ENCODE measurements around the gene TDRD10.

Gene TDRD10

DNA sequence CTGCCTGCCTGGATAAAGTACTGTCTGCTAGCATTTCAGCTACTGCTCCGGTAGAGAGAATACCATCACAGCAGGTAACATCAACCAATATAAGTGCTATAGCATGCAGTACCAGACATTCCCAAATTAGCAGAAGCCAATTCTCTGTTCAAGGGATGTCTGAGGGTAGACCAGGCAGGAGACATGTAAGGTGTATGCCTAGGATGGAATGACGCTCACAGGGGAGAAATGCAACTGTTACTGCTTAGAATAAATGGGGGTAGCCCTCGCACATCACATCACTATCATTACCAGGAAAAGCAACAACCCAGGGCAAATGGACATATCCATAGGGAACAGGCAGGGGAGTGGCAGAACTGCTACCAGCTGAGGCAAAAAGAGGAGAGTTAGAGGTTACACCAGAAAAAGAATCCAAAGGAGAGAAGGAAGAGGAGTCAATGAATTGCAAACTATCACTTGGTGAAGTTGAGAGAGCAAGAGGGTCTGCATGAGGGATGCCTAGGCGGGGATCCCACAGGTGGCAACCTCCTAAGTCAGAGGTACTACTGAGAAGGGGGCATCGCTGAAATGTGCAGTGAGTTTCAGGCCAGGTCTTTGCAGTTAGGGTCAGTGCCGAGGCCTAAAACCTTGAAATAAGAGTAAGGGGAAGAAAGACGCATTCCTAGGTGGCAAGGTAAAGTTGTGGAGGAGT lies 55.4 kb downstream of the TDRD10 start:
- DNase-seq = no peak

DNA sequence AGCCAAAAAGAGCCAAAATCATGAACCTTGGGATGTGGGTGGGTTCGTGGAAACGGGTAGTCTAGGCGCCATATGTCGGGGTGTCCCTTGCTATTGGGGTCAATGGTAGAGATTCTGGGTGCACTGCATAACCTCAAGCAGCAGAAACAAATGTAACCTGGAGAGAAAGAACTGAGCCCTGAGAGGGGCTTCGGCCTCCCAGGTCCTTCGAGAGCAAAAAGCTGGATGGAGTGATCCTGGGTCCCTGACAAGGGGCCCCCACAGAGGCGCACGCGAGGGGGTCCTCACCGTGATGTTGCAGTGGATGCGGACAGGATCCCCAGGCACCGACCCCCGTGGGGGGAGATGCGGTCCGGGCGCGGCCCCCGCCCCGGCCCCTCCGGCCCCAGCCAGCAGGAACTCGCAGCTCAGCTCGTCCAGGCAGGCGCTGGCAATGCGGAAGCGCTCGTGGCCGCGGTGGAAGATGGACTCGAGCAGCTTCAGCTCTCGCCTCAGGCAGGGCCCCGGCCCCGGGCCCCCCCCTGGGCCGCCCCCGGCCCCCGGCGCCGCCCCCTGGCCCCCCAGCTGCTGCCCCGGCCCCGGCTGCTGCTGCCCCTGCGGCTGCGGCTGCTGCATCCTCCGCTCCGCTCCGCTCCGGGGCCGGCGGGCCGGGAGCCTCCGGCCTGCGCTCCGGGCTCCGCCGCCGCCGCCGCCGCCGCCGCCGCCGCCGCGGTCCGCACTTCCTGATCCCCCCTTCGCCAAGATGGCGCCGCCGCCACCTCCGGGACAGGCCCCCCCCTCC lies 56.1 kb downstream of the TDRD10 start, which contains the start of gene UBE2Q1:
TSS of gene UBE2Q1 (minus strand) at position 724 of the 781 bp plus-strand sequence. CDS start at position 615, 109 bp downstream.
- peak; percentile 50 for DNase-seq

DNA sequence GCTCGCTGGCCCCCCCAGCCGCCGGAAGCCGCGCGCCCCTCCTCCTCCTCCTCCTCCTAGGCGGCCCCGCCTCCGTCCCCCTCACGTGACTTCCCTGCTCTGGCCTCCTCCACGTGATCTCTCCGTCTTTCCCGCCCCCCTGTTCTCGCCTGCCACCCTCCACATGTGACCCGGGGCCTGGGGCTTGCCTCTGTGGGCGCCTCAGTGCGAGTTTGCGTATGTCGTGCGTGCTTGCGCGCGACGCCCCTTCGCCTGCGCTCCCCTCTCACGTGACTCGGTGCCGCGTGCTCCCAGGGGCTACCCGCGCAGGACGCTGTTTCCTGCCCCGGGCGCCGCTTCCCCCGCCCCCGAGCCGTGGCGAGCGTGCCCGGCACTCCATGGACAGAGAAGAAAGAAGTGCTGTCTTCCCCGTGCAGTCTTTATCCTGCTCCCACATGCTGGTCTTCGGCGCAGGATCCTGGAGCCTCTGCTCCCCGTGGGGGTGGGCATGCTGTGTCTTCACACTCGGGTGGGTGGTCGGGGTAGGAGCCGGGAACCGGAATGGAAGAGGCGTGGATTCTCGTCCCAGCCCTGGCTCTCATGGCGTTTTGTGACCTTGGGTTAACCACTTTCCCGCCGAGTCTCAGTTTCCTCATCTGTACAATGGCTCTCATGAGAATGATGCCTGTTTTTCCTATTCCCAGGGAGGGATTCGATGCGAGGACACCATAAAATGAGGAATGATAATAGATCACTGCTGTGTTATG lies 56.9 kb downstream of the TDRD10 start:
- peak; percentile 99 for DNase-seq

DNA sequence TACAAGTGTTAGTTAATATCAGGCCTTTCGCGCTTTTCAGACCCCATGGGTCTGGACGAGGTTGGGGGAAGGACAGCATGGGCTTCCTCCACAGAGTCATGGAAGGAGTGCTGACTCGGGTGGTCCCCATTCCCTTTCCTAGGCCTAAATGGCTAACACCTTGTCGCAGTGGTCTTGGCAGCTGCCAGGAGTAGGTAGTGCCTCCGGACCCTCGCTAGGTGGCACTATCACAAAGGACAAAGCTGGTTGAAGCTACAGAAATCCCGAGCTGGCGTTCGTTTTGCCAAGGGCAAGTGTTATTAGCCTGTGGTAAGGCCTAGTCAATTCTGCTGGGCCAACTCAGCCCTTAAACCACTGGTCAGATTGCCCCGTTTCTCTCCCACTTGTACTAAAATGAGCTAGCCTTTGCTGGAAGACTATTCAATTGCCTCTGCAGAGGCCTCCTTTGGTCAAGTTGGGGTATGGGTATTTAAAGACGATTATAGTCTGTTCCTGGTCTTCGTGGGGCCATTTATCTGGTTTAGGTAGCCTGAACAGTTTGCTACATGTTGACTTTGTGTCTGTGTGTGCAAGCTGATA lies 57.5 kb downstream of the TDRD10 start:
- peak; percentile 86 for DNase-seq

DNA sequence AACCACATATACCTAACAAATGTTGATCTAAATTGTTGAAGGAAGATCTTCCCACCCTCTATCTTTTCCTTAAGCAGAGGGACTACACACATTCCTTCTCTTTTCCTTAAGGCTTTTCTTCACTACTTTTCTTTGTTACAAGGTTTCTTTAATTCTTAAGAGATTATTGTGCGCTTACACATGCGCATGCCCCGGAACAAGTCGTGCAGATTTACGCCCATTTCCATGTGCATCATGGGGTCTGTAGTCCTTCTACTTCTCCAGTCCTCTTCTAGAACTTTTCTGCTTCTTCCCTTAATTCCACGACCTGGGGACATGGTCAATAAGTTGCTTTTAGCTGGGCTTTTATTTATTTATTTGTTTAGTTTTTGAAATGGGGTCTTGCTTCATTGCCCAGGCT lies 63.9 kb downstream of the TDRD10 start:
- no peak for DNase-seq

GRCh38 chr1:154567386-154568156 lies 65.6 kb downstream of the TDRD10 start, which contains the start of gene CHRNB2:
Gene CHRNB2, plus strand, starts transcription at chr1:154567778. Its CDS starts 267 bp downstream, at chr1:154568045.
- peak; percentile 83 for DNase-seq

GRCh38 chr1:154568157-154568815 lies 66.3 kb downstream of the TDRD10 start:
- DNase-seq = no peak

DNA sequence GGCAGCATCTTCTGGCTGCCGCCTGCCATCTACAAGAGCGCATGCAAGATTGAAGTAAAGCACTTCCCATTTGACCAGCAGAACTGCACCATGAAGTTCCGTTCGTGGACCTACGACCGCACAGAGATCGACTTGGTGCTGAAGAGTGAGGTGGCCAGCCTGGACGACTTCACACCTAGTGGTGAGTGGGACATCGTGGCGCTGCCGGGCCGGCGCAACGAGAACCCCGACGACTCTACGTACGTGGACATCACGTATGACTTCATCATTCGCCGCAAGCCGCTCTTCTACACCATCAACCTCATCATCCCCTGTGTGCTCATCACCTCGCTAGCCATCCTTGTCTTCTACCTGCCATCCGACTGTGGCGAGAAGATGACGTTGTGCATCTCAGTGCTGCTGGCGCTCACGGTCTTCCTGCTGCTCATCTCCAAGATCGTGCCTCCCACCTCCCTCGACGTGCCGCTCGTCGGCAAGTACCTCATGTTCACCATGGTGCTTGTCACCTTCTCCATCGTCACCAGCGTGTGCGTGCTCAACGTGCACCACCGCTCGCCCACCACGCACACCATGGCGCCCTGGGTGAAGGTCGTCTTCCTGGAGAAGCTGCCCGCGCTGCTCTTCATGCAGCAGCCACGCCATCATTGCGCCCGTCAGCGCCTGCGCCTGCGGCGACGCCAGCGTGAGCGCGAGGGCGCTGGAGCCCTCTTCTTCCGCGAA lies 69.4 kb downstream of the TDRD10 start:
- no peak for DNase-seq

GRCh38 chr1:154571964-154572288 lies 69.9 kb downstream of the TDRD10 start:
- DNase-seq = no peak

GRCh38 chr1:154572468-154573167 lies 70.6 kb downstream of the TDRD10 start:
- DNase-seq = no peak

GRCh38 chr1:154573168-154573510 lies 71.1 kb downstream of the TDRD10 start:
- no peak for DNase-seq

DNA sequence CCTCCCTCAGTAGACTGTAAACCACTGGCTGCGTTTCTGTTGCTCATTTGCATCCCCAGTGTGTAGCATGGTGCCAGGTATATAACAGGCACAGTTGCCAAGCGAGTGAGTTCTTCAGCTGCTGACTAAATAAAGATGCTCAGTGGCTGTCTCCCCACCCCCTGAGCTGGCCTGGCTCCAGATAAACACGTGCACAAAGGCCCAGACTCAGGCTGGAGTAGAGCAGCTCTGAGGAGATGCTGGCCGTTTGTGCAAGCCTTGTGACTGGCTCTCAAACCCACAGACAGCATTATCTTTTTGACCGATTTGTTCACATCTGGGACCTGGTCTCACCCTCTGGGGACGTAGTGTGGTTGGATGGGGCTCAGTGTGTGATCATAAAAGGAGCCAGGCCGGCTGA lies 72.7 kb downstream of the TDRD10 start:
- no peak for DNase-seq

- no peak for DNase-seq
Measured at GRCh38 chr1:154575147-154575927, 73.3 kb downstream of the TDRD10 start.

DNA sequence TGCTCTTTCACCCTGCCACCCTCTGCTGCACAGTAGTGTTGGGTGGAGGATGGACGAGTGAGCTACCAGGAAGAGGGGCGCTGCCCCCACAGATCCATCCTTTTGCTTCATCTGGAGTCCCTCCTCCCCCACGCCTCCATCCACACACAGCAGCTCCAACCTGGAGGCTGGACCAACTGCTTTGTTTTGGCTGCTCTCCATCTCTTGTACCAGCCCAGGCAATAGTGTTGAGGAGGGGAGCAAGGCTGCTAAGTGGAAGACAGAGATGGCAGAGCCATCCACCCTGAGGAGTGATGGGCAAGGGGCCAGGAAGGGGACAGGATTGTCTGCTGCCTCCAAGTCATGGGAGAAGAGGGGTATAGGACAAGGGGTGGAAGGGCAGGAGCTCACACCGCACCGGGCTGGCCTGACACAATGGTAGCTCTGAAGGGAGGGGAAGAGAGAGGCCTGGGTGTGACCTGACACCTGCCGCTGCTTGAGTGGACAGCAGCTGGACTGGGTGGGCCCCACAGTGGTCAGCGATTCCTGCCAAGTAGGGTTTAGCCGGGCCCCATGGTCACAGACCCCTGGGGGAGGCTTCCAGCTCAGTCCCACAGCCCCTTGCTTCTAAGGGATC lies 74.0 kb downstream of the TDRD10 start:
- DNase-seq = no peak

DNA sequence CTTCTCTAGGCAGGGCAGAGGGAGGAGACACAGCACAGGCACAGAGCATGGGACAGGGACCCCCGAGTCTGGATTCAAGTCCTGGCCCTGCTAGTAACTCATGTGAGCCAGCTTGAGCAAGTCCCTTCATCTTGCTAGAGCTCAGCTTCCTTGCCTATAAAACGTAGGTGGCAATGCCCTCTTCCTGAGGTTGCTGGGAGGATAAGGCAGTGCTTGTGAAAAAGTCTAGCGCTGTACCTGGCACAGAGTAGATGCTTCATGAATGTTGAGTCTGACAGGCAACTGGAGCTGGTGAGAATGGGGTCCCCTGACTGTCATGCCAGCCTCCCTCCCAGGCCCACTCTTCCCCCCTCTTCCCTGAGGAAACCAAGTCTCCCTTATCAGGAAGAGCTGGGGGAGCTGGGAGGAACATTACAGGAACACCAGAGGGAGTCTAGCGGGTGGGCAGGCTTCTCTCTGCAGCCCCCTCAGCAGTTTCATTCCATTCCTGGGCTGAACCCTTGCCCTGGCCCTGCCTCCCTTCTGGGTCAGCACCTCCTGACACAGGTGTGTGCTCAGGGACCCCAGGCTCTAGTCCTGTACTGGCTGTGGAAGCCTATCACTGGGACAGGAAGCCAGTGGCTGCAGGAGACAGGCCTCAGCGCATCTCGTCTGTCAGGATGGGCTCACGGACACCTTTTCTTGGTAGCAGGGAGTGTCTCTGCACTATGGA lies 75.5 kb downstream of the TDRD10 start:
- DNase-seq = no peak

- no peak for DNase-seq
Measured at GRCh38 chr1:154578058-154578418, 76.0 kb downstream of the TDRD10 start.

- no peak for DNase-seq
Measured at GRCh38 chr1:154579374-154579773, 77.4 kb downstream of the TDRD10 start.

DNA sequence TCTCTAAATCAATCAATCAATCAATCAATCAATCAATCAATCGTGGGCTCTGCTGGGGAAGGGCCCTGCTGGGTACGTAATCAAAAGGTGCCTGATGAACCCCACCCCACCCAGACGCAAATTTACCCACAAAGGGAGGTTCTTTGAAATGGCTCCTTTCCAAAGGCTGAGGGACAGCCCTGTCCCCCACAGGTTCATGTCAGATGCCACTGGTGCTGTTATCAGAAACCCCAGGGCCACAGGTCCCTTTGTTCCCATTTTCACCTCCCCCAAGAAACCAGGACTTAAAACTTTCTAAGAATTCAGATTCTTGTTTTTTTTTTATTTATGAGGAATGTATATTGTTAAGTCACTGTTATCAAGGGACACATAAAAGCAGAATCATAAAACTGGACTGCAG lies 79.7 kb downstream of the TDRD10 start:
- DNase-seq = no peak

GRCh38 chr1:154582885-154583284 lies 80.9 kb downstream of the TDRD10 start:
- no peak for DNase-seq
